Measurements from ENCODE around the gene NR6A1. TPM values are rescaled to one million over a fixed set of nuclear protein-coding genes. Genes with fewer than 3 reads are reported as not detected.

The NR6A1 gene
- polyA plus RNA-seq, 1 donor from 2014 or later: 4.3 TPM

GRCh38 chr9:124551472-124552272 lies 219.4 kb downstream of the NR6A1 start:
- Histone ChIP-seq H3K27ac (ENCODE audit: low read length) (no peak overlapping the region), H3K79me2 (replicated peaks; ENCODE audit: insufficient read depth, low read length) (no peaks in the 10 kb centered on the region)

GRCh38 chr9:124550072-124550471 lies 221.0 kb downstream of the NR6A1 start:
- Histone ChIP-seq H4K20me1 (ENCODE audit: insufficient read depth) (no peaks in the 10 kb centered on the region), H3K79me2 (replicated peaks; ENCODE audit: insufficient read depth, low read length) (no peaks in the 10 kb centered on the region), H3F3A (ENCODE audit: insufficient read depth, low read length, poor library complexity, severe bottlenecking) (no peaks in the 10 kb centered on the region), H2AFZ (ENCODE audit: low read depth, low read length) (no peak overlapping the region), H3K27ac (ENCODE audit: low read length) (no peak overlapping the region), H3K36me3 (ENCODE audit: insufficient read depth, low read length) (no peaks in the 10 kb centered on the region), H3K9me2 (ENCODE audit: insufficient read depth, low read length) (no peaks in the 10 kb centered on the region), H3K9ac (ENCODE audit: low read length) (no peak overlapping the region), H3K9me3 (ENCODE audit: low read length) (no peaks in the 10 kb centered on the region), H3K27me3 (ENCODE audit: insufficient read depth, low read depth, low read length) (no peaks in the 10 kb centered on the region), H3K4me2 (ENCODE audit: low read length) (no peak overlapping the region), H3K4me3 (ENCODE audit: low read length) (no peak overlapping the region)
- TF ChIP-seq TAF1 (IDR thresholded peaks at IDR 0.05; ENCODE audit: low read depth) (no peak), CTCF (IDR thresholded peaks at IDR 0.05; ENCODE audit: poor library complexity, severe bottlenecking) (no peak), EZH2 (IDR thresholded peaks at IDR 0.05; ENCODE audit: borderline replicate concordance, insufficient read depth, low read length, poor library complexity, severe bottlenecking) (no peak), POLR2AphosphoS5 (IDR thresholded peaks at IDR 0.05) (no peak), RAD21 (conservative IDR thresholded peaks at IDR 0.05) (no peak), EP300 (conservative IDR thresholded peaks at IDR 0.05; ENCODE audit: poor library complexity, severe bottlenecking) (no peak)

More at GRCh38 chr9:124551472-124552272, 219.4 kb downstream of the NR6A1 start:
- H4K20me1 ChIP-seq (ENCODE audit: insufficient read depth): no peaks in the 10 kb centered on the region
- H3F3A ChIP-seq (ENCODE audit: insufficient read depth, low read length, poor library complexity, severe bottlenecking): no peaks in the 10 kb centered on the region
- H3K4me3 ChIP-seq (ENCODE audit: low read length): no peak overlapping the region
- no peak overlapping the region for H3K9ac ChIP-seq (ENCODE audit: low read length)
- H3K4me2 ChIP-seq (ENCODE audit: low read length): no peak overlapping the region
- H3K9me2 ChIP-seq (ENCODE audit: insufficient read depth, low read length): no peaks in the 10 kb centered on the region
- no peak overlapping the region for H2AFZ ChIP-seq (ENCODE audit: low read depth, low read length)
- no peaks in the 10 kb centered on the region for H3K9me3 ChIP-seq (ENCODE audit: low read length)
- H3K27me3 ChIP-seq (ENCODE audit: insufficient read depth, low read depth, low read length): no peaks in the 10 kb centered on the region
- no peaks in the 10 kb centered on the region for H3K36me3 ChIP-seq (ENCODE audit: insufficient read depth, low read length)
- TF ChIP-seq EZH2 (IDR thresholded peaks at IDR 0.05; ENCODE audit: borderline replicate concordance, insufficient read depth, low read length, poor library complexity, severe bottlenecking) (no peak), RAD21 (conservative IDR thresholded peaks at IDR 0.05) (peak; percentile 90), REST (IDR thresholded peaks at IDR 0.05; ENCODE audit: borderline replicate concordance) (no peak), POLR2AphosphoS5 (IDR thresholded peaks at IDR 0.05) (no peak), SMC3 (conservative IDR thresholded peaks at IDR 0.05; ENCODE audit: poor library complexity) (peak; percentile 97), CTCF (IDR thresholded peaks at IDR 0.05; ENCODE audit: poor library complexity, severe bottlenecking) (peak; percentile 92), TAF1 (IDR thresholded peaks at IDR 0.05; ENCODE audit: low read depth) (no peak), MXI1 (conservative IDR thresholded peaks at IDR 0.05; ENCODE audit: poor library complexity, severe bottlenecking) (peak; percentile 32), EP300 (conservative IDR thresholded peaks at IDR 0.05; ENCODE audit: poor library complexity, severe bottlenecking) (no peak)
